ENCODE data around the gene MIS12.

DNA sequence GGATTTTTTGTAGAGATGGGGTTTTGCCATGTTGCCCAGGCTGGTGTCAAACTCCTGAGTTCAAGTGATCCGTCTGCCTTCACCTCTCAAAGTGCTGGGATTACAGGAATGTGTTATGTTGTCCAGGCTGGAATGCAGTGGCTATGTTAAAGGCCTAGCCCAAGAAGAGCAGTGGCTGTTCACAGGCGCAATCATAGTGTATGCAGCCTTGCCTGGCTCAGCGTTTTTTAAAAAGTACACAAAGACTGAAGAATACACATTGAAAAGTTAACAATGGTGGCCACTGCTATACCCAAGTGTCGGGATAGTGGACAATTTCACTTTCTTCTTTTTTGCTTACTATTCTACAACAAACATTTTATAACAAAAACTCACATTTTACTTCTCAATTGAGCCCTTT lies 7.4 kb upstream of the MIS12 start:
- TF ChIP-seq TCF7L2 (IDR thresholded peaks at IDR 0.05; ENCODE audit: low read depth, low read length) (no peak), NFKBIZ (CRISPR knock-in tag; IDR thresholded peaks at IDR 0.05) (no peak), ZNF549 (CRISPR knock-in tag; IDR thresholded peaks at IDR 0.05) (no peak), NR2F2 (IDR thresholded peaks at IDR 0.05; ENCODE audit: borderline replicate concordance, low read depth) (no peak), FOXK1 (CRISPR knock-in tag; IDR thresholded peaks at IDR 0.05; ENCODE audit: borderline replicate concordance, low read depth) (no peak), ELF4 (CRISPR knock-in tag; IDR thresholded peaks at IDR 0.05; ENCODE audit: borderline replicate concordance) (no peak), POLR2AphosphoS5 (IDR thresholded peaks at IDR 0.05; ENCODE audit: low read depth, low read length) (no peak), SOX6 (IDR thresholded peaks at IDR 0.05) (no peak), SOX6 (CRISPR knock-in tag; IDR thresholded peaks at IDR 0.05) (no peak), GTF2F1 (IDR thresholded peaks at IDR 0.05; ENCODE audit: low read length) (no peak), ZNF878 (CRISPR knock-in tag; IDR thresholded peaks at IDR 0.05) (no peak), GATAD2A (CRISPR knock-in tag; IDR thresholded peaks at IDR 0.05) (no peak)
- TF ChIP-seq, protein P1, sequence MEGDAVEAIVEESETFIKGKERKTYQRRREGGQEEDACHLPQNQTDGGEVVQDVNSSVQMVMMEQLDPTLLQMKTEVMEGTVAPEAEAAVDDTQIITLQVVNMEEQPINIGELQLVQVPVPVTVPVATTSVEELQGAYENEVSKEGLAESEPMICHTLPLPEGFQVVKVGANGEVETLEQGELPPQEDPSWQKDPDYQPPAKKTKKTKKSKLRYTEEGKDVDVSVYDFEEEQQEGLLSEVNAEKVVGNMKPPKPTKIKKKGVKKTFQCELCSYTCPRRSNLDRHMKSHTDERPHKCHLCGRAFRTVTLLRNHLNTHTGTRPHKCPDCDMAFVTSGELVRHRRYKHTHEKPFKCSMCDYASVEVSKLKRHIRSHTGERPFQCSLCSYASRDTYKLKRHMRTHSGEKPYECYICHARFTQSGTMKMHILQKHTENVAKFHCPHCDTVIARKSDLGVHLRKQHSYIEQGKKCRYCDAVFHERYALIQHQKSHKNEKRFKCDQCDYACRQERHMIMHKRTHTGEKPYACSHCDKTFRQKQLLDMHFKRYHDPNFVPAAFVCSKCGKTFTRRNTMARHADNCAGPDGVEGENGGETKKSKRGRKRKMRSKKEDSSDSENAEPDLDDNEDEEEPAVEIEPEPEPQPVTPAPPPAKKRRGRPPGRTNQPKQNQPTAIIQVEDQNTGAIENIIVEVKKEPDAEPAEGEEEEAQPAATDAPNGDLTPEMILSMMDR (CRISPR knock-in tag; IDR thresholded peaks at IDR 0.05) = no peak
- TF ChIP-seq, protein P2, sequence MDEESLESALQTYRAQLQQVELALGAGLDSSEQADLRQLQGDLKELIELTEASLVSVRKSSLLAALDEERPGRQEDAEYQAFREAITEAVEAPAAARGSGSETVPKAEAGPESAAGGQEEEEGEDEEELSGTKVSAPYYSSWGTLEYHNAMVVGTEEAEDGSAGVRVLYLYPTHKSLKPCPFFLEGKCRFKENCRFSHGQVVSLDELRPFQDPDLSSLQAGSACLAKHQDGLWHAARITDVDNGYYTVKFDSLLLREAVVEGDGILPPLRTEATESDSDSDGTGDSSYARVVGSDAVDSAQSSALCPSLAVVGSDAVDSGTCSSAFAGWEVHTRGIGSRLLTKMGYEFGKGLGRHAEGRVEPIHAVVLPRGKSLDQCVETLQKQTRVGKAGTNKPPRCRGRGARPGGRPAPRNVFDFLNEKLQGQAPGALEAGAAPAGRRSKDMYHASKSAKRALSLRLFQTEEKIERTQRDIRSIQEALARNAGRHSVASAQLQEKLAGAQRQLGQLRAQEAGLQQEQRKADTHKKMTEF (CRISPR knock-in tag; IDR thresholded peaks at IDR 0.05) = no peak

Data from HepG2 (cell line).